GM18951 (cell line): ENCODE measurements around the gene KRTAP5-4.

ENCODE experiments used
- POLR2A ChIP-seq: IDR thresholded peaks from 4 replicates; pipeline ENCODE4 v1.6.1; 2011; ENCODE audit warnings: mild to moderate bottlenecking; ENCODE audit not compliant: insufficient read length, insufficient read depth; ENCODE audit errors: extremely low read depth
- in situ Hi-C: fragments of 300-500 bp; cut with MboI; formaldehyde crosslinking; loops from one replicate; pipeline ENCODE4 v1.12.0; 2022; ENCODE audit warnings: low sequenced_read_pairs, mixed read lengths, inconsistent platforms; ENCODE audit not compliant: unreplicated experiment

The KRTAP5-4 gene

DNA sequence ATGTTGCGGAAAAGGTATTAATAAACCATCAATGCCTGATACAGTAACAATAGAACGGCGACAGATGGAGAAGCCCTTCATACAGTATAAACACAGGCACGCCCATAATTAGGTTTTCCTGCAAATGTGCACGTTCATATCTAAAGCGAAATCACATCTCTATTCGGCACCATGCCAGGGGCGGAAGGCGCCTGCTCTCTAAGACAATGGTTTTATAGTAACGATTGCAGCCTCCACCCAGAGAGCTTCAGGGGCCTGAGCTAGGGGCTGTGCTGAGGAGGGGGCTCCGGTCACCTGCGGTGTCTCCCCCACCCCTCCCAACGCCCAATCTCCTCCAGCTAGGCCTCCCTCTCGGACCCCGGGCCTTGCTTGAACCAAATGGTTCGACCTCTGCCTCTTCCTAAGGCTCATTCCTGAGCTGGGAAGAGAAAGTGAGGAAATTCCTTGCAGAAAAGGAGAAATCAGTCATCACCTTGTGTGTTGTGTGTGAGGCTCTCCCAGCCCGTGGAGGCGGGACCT lies 17.2 kb upstream of the KRTAP5-4 start:
- no peak for TF ChIP-seq POLR2A
- in situ Hi-C loops: no loop called here

DNA sequence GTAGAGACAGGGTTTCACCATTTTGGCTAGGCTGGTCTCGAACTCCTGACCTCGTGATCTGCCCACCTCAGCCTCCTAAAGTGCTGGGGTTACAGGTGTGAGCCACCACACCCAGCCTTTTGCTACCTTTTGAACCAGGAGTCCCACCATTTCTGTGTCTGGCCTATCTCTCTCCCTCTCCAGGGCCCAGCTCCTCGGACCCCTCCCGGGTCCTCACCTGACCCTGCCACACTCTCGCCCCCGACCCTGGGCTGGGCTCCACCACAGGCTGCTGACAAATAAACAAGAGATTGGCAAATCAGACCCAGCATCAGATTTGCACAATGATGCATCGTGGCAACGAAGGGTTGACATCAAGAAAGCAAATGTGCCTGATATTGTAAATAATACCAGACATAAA lies 16.4 kb upstream of the KRTAP5-4 start:
- in situ Hi-C loops: no loop called here
- TF ChIP-seq POLR2A: no peak

DNA sequence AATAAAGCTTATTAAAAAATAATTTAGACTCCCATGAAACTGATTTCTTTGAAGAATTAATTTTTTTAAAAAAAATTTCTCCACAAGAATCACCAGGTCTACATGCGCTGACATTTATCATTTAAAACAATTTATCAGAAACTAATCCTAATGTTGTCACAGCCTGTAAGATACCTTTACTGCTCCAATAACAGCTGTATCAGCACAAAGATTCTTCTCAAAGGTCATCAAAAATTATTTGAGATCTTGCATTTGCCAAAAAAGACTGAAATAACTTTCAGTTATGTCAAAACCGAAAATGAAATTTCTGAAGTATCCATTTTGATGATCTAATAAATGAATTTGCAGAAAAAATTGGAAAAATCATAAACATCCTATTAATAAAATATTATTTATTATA lies 15.7 kb upstream of the KRTAP5-4 start:
- TF ChIP-seq POLR2A: no peak
- in situ Hi-C loops: no loop called here

DNA sequence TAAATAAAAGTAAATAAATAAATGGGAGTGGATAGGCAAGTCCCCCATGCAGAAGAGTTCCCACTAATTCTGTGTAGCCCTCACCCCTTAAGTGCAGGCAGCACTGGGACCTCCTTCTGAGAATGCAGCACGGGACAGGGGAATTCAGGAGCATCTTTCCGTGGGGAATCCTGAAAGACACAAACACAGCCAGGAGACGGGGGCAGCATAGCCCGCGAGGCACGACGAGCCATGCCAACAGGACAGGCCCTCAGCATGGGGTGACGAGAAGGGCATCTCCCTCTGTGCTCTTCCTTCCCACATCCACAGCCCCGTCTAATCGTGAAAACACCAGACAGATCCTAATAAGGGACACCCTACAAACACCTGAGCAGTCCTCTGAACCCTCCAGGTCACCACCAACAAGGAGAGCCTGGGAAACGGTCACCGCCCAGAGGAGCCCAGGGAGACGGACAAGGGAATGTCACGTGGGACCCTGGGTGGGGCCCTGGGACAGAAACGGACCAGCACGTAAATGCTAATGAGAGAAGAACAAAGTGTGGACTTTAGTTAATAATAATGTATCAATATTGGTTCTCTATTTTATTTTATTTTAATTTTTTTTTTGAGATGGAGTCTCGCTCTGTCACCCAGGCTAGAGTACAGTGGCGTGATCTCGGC lies 14.5 kb upstream of the KRTAP5-4 start:
- TF ChIP-seq POLR2A: no peak
- in situ Hi-C loops: no loop called here

DNA sequence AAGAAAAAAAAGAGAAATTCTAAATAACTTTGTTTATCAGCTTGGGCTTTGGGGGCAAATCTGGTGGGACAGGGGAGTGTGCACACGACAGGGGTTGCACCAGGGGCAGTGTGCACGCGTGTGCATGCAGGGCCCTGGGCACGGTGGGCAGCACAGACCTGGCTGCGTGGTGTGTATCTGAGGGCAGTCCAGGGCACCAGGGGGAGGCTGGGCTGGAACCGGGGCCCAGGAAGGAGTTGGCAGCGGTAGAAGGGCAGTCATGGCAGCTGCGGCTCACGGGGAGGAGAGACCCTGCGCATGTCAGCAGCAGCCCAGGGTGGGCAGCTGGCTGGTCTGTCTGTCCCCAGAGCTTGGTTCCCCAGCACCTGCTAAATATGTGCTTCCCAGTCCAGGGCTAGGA lies 11.9 kb upstream of the KRTAP5-4 start:
- TF ChIP-seq POLR2A: no peak
- in situ Hi-C loops: no loop called here

DNA sequence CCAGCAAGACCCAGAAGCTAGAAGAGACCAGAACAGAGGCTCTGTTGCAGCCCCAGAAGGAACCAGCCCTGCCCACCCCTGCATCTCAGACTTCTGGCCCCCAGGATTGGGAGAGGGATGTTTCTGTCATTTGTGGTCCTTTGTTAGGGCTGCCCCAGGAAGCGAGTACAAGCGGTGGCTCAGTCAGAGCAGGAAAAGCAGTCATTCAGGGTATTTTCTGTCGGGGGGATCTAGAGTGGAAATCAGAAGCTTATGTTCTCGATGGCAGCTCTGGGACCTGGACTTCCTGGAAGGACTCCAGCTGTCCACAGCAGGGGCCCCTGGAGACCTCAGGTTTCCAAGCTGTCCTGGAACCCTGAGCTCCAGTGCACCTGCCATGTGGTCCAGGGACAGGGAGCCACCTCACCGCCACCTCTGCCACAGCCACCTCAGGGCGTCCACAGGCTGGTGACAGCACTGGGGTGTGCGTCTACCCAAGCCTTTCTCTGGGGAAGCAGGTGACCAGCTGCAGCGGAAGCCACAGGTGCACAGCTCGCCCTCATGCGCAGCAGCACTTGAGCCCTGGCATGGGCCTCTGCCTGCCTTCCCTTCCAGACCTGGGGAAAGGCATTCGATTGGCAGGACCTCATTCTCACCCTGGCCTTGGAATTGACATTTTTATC lies 10.2 kb upstream of the KRTAP5-4 start:
- TF ChIP-seq POLR2A: no peak
- in situ Hi-C loops: no loop called here

DNA sequence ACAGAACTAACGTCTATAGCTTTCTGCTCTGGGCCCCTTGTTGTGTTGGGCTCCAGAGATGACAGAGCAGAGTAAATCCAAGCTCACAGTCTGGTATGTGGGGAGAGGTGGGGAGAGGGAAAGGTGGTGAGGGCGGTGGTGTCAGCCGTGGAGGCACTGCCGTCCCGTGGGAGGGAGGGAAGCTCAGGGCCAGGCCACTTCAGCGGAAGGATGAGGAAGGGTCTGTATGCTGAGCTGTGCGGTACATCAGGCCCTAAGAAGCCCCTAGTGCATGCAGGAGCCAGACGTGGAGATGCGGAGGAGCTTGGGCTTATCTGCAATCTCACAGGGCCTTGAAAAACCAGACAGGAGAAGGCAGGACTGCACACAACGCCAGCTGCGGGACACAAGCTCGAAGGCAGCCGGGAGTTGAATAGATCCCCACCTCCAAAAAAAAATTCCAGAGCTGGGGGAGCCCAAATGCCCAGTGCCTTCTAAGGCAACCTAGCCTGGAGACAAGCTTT lies 9.2 kb upstream of the KRTAP5-4 start:
- in situ Hi-C loops: no loop called here
- TF ChIP-seq POLR2A: no peak

DNA sequence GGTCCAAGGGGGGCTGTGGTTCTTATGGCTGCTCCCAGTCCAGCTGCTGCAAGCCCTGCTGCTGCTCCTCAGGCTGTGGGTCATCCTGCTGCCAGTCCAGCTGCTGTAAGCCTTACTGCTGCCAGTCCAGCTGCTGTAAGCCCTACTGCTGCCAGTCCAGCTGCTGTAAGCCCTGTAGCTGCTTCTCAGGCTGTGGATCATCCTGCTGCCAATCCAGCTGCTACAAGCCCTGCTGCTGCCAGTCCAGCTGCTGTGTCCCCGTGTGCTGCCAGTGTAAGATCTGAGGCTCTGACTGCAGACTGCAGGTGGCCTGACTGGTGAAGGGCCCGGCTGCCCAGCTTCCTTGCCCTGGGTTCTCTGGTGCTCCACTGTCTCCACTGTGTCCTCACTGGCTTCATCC lies 8.3 kb upstream of the KRTAP5-4 start:
- TF ChIP-seq POLR2A: no peak

DNA sequence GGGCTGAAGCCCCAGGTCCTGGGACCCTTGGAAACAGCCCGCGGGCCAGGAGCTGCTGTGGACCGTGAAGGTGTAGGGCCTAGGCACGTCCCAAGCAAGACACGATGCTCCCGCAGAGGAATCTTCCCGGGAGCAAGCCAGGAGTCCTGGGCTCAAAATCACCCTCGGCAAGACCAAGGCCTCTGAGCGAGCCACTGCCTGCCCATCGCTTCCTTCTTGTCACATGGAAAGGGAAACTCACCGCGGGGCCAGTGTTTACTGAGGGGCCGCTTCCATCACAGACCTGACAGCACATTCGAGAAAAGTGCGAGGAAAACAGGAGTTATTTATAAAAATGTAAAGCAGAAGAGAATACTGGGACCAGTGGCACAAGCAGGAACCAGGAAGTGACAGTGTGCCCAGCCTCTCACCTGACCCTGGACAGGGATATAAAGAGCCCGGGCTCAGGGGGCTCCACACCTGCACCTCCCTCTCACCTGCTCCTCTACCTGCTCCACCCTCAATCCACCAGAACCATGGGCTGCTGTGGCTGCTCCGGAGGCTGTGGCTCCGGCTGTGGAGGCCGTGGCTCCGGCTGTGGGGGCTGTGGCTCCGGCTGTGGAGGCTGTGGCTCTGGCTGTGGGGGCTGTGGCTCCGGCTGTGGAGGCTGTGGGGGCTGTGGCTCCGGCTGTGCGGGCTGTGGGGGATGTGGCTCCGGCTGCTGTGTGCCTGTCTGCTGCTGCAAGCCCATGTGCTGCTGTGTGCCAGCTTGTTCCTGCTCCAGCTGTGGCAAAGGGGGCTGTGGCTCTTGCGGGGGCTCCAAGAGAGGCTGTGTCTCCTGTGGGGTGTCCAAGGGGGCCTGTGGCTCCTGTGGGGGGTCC lies 7.6 kb upstream of the KRTAP5-4 start, which contains the start of gene KRTAP5-5:
Gene KRTAP5-5 (plus strand): TSS at position 450 of the 860 bp plus-strand sequence. CDS start 66 bp downstream, at position 516.
- in situ Hi-C loops: no loop called here

More for the DNA sequence above, 8.3 kb upstream of the KRTAP5-4 start:
- in situ Hi-C loops: no loop called here

DNA sequence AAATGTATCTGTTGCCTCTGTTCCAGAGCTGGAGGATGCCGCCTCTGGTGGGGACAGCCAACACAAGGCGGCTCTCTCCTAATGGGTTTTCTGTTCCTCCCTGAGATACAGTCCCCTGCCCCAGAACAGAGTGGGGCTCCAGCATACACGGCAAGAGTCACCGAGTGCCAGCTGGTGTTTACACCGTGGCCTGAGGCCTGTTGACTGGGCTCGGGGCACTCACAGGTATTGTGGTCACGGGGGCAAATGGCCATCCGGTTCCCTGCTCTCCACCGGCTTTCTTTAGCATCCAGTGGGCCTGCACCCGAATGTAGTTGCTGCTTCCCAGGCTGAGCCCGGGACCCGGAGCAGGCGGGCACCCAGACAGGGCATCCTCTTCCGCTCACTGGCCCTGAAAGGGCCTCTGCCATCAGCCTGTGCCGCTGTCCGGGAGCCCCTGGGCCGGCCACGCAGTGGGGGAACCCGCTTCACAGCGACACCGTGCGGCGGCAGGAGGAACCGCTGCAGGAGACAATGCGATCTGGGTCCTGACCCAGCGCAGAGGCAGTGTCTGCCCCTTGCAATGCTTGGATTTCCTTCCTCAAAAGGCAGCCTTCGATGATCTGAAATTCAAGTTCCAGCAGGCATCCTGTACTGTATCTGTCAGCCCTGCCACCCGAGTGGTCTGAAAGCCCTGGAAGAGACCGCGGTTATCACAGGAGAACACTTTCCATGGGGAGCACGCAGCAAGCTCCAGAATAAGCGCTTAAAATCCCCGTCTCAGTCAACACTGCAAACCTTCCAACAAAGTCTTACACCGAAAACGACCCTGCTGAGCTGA lies 6.8 kb upstream of the KRTAP5-4 start:
- in situ Hi-C loops: no loop called here
- TF ChIP-seq POLR2A: no peak

More for the DNA sequence above, 7.6 kb upstream of the KRTAP5-4 start, which contains the start of gene KRTAP5-5:
- no peak for TF ChIP-seq POLR2A

DNA sequence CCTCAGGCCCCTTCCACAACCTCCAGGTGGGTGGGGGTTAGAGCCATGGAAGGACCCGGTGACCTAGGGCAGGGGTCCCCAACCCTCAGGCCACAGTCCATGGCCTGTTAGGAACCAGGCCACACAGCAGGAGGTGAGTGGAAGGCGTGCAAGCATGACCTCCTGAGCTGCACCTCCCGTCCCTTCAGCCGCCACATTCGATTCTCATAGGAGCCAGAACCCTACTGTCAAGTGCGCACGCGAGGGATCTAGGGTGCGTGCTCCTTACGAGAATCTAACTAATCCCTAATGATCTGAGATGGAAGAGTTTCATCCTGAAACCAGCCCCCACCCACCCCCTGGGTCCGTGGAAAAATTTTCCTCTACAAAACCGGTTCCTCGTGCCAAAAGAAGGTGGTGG lies 3.6 kb upstream of the KRTAP5-4 start:
- in situ Hi-C loops: no loop called here

DNA sequence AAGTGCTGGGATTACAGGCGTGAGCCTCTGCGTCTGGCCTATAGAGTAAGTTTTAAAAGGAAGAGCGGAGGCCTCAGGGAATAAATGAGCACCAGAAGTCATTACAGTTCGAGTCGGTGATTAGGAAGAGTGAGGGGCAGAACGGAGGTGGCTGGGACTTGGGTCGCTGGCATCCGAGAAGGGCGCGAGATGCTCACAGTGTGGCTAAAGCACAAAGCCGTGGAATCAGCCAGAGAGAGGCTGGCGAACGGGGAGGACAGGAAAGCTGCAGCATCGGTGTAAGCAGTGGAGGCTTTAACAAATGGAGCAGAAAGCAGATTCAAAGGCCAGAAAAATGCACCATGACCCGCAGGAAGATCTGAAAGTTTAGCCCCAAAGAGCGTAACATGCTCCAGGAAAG lies 2.7 kb upstream of the KRTAP5-4 start:
- no peak for TF ChIP-seq POLR2A
- in situ Hi-C loops: no loop called here

More for the DNA sequence above, 3.6 kb upstream of the KRTAP5-4 start:
- TF ChIP-seq POLR2A: no peak
